Tibial nerve (tissue), 3 donors: ENCODE results near the gene CYP4Z1.
"Not testable (repeated sequence)": the region's sequence is repeated elsewhere in the genome, so short reads cannot be mapped to it uniquely, and the experiment has no call there.

Experiments
- POLR2A ChIP-seq, 2 donors: fragments of 450-650 bp; IDR thresholded peaks; one replicate each; pipeline ENCODE4 v1.6.1; 2017; ENCODE audit warnings: antibody characterized with exemption in 2 of 2, mild to moderate bottlenecking in 2 of 2, moderate library complexity in 2 of 2
- TF ChIP-seq, protein P1 (sequence below), 5 experiments: fragments of 200-600 bp in 3 of 5; fragments of 450-650 bp in 2 of 5; sonication (generic) in 3 of 5; IDR thresholded peaks; one replicate each; pipeline ENCODE4 v1.5.1; 2016 to 2019; ENCODE audit warnings: antibody characterized with exemption in 5 of 5, mild to moderate bottlenecking in 3 of 5, moderate library complexity in 2 of 5

DNA sequence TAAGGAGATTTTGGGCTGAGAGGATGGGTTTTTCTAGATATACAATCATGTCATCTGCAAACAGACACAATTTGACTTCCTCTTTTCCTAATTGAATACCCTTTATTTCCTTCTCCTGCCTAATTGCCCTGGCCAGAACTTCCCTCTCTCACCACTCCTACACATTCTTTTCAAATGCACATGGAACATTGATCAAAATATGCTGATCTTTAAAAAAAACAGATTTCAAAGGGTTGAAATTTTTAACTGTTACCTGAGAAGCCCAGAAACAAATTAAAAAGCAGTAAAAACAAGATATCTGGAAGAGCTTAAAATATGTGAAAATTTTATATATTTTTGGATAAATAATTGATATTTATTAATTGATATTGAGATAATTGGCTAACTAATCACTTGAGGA, 57.8 kb downstream of the CYP4Z1 start:
- TF ChIP-seq, protein P1, sequence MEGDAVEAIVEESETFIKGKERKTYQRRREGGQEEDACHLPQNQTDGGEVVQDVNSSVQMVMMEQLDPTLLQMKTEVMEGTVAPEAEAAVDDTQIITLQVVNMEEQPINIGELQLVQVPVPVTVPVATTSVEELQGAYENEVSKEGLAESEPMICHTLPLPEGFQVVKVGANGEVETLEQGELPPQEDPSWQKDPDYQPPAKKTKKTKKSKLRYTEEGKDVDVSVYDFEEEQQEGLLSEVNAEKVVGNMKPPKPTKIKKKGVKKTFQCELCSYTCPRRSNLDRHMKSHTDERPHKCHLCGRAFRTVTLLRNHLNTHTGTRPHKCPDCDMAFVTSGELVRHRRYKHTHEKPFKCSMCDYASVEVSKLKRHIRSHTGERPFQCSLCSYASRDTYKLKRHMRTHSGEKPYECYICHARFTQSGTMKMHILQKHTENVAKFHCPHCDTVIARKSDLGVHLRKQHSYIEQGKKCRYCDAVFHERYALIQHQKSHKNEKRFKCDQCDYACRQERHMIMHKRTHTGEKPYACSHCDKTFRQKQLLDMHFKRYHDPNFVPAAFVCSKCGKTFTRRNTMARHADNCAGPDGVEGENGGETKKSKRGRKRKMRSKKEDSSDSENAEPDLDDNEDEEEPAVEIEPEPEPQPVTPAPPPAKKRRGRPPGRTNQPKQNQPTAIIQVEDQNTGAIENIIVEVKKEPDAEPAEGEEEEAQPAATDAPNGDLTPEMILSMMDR (IDR thresholded peaks at IDR 0.05): not testable (repeated sequence)
- not testable (repeated sequence) for TF ChIP-seq POLR2A (IDR thresholded peaks at IDR 0.05)
